NCI-H1694 treated with DMSO at 0.1 percent for 48 hours (cell line): Measurements from ENCODE around the gene TOR1AIP1.

Experiments
- DNase-seq: peaks from one replicate; lab custom pipeline; 2025; lab: John Stamatoyannopoulos, UW

Gene TOR1AIP1

DNA sequence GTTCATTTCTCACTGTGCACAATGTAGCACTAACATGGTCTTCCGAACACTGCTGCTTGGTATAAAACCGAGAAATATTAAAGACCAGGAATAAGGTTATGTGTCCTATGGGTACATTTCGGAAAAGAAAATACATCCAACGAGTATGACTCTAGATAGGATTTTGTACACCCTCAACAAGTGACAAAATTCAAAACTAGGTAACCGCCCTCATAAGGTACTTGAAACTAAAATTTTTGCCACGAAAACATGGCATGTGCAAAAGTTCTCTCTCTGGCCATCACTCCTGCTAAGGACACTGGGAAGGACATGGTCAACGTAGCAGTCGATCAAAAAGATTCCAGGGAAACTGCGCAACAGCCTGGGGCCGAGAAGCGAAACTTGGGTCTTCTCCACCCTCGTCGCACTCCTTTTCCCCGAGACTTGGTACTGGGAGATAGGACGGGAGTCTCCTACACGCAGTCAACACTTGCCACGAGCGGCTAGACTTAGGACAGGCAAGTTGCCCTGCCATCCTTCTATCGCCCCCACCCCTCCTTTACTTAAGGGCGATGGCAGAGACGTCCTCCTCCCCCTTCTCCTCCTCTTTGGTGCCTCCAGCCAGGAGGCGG, 338 bp upstream of the TOR1AIP1 start:
- DNase-seq, result no peak

DNA sequence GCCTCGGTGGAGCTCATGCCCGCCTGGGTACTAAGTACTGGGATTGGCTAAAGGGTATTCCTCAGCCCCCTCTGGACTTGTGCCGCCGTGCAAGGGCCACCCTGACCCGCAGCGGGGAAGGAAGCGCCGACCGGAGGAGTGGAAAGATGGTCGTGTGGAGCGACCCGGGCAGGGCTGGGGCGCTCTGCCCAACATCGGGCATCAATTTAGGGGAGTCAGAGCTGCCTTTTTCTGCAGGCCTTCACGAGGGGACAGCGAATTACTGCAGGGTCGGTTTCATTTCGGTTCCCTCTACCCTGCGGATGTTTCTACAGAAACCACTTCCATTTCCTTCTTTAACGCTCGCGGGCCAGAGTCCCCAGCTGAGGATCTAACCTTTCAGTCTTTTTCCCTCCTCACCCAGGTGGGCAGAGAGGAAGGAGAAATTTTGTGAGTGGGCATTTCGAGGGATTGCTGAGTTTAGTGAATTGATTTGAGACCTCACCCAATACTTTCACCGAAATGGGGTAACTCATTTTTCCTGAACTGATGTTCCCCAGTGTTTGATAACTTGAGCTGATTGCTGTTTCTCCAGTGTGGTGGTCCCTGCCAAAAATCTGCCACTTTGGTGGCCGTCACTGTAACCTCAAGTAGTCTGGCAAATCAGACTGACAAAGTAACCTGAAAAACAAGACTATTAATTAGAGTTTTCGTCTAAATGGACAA, 1.1 kb downstream of the TOR1AIP1 start:
- DNase-seq, result no peak

- no peak for DNase-seq
These were observed 1.7 kb downstream of the TOR1AIP1 start for GRCh38 chr1:179883745-179884138.

DNA sequence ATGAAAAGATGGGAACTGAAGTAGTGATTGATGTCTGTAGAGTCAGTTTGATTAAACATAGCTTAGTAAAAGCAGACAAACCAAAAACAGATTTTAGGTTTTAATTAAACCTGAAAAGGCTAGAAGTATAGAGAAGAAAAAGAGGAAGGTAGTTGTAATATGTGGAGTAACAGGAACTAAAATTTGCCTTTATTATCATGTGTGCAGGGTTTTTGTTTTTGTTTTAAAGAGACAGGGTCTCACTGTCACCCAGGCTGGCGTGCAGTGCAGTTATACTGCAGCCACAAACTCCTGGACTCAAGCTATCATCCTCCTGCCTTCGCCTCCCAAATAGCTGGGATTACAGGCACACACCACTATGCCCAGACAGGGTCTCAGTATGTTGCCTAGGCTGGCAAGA, 6.0 kb downstream of the TOR1AIP1 start:
- DNase-seq, result no peak

GRCh38 chr1:179889589-179889988, 7.5 kb downstream of the TOR1AIP1 start:
- no peak for DNase-seq

DNA sequence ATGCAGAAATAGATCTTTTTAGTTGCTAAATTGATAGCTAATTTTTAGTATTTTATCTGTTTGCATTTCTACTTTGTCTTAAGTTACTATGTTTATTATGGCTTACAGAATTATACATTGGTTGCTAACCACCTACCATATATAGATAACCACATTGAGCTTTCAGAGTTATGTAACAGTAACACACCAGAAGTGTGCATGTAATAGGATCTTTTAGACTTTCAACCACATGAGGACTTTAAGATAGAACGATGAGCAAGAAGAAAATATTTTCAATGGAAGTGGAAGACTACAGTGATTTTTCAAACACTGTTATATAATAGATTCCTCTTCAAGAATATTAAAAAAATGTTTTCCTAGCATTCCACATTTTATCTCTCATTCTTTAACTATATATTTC, 28.8 kb downstream of the TOR1AIP1 start:
- DNase-seq, result no peak

GRCh38 chr1:179911812-179912211, 29.7 kb downstream of the TOR1AIP1 start:
- no peak for DNase-seq

DNA sequence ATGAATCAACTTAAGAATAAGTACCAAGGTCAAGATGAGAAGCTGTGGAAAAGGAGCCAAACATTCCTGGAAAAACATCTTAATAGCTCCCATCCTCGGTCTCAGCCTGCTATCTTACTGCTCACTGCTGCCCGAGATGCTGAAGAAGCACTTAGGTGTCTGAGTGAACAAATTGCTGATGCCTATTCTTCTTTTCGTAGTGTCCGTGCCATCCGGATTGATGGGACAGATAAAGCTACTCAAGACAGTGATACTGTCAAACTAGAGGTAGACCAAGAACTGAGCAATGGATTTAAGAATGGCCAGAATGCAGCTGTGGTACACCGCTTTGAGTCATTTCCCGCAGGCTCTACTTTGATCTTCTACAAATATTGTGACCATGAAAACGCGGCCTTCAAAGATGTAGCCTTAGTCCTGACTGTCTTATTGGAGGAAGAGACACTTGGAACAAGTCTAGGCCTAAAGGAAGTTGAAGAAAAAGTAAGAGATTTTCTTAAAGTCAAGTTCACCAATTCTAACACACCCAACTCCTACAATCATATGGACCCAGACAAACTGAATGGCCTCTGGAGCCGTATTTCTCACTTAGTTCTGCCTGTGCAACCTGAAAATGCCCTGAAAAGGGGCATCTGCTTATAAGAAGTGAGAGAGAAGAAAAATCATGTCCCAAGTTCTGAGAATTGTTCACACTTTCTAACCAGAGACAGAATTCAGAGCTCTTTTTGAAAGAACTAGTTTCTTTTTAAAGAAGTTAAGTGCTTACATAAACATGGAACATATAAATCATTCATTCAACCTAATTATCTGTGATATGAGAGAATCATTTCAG, 35.7 kb downstream of the TOR1AIP1 start:
- DNase-seq, result no peak

DNA sequence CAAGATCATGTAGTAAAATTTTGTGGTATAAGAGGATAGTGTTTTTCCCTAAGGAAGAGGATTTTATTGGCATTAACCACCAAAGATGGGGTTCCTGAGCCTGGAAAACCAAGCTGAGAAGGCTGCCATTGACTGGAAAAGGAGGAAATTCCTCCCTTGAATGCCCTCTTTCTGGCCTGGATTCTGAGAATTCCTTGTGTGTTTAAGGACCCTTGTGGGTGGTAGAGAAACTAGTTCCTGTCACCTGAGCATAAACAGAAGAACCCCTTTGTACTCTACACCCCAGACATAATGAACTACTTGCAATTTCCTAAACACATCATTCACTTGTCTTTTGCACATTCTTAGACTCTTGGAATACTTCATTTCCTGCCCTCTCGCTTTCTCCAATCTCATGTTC, 39.4 kb downstream of the TOR1AIP1 start:
- DNase-seq, result no peak

GRCh38 chr1:179921981-179922872, 40.1 kb downstream of the TOR1AIP1 start:
- DNase-seq, result no peak

DNA sequence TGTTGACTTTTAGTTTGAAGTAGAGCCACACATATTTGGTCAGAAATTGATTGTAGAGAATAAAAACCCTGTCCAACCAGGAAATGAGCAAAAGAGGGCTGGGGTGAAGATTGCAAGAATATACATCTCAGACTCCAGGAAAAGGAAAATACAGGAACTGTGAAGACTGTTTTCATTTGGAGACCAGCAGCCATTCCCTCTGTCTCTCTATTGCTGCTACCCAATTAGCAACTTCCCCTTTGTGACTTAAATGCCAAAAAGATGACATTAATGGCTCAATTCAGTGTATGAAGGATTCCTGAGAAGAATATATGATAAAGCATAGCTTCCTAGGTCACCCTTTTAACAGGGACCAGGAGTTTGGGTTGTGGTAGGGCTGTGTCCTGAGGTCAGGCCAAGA, 40.9 kb downstream of the TOR1AIP1 start:
- DNase-seq, result no peak

DNA sequence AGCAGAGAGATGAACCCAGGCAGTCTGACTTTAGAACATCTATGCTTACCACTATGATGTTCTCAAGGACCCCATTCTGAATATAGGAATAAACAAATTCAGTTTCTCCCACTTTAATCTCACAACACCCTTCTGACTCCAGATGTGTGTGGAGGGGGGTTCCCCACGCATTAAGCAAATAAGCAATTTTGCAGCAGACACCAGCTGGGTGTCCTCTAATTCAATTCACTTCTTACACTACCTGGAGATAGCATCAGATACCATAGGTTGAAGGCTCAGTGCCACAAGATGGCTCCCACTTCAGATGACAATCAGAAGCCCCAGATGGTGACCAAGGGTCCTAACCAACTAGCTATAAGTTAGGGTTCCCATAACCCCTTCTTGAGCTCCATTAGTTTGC, 42.2 kb downstream of the TOR1AIP1 start:
- no peak for DNase-seq

GRCh38 chr1:179925302-179925701, 43.2 kb downstream of the TOR1AIP1 start:
- DNase-seq, result no peak

GRCh38 chr1:179925922-179926849, 44.1 kb downstream of the TOR1AIP1 start:
- no peak for DNase-seq

DNA sequence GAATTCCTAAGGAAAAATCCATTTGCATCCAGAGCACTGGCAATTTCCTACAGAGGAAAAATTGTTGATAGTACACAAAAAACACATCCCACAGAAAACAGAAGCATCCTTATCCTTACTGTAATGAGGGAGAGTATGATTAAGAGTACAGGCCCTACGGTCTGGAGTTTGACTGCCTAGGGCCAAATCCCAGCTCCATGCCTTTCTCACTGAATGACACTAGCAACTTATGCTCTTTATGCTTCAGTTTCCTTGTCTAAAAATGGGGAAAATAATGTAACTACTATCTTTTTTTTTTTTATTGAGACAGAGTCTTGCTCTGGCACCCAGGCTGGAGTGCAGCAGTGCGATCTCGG, 44.7 kb downstream of the TOR1AIP1 start:
- DNase-seq, result no peak

- DNase-seq, result no peak
These were observed 48.1 kb downstream of the TOR1AIP1 start for GRCh38 chr1:179929955-179930798.

DNA sequence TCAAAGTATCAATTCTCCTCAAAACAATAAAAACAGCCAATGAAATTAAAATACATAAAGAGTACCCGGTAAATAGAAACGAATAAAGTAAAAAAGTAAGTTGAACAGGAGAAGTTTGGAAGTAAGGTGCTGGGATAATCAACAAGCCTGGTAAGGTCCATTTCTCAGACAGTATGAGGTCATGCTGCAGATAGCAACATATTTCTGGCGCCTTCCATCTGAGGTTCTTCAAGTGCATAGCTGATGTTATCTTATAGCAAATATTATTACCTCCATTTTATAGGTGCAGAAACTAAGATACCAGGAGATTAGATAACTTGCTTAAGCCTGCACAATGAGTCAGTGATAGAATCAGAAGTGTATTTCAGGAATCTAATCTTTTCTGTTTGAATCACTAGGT, 48.8 kb downstream of the TOR1AIP1 start:
- DNase-seq, result no peak

DNA sequence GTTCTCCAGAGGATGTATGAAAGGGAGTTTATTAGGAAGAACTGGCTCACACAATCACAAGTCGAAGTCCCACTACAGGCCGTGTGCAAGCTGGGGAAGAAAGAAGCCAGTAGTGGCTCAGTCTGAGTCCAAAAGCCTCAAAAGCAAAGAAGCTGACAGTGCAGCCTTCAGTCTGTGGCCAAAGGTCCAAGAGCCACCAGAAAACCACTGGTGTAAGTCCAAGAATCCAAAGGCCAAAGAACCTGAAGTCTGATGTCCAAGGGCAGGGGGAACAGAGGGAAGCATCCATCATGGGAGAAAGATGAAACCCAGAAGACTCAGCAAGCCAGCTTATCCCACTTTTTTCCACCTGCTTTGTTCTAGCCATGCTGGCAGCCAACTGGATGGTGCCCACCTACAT, 51.1 kb downstream of the TOR1AIP1 start:
- DNase-seq, result no peak

- no peak for DNase-seq
These were observed 53.9 kb downstream of the TOR1AIP1 start for GRCh38 chr1:179935909-179936496.
